Adrenal gland (tissue), 12 donors: ENCODE results near the gene ZC3H15. TPM values are rescaled to one million over a fixed set of nuclear protein-coding genes. Genes with fewer than 3 reads are reported as not detected.

Experiments used
- DNase-seq, 7 donors: peaks; one replicate each; pipeline ENCODE4 v3.0.0-alpha.2; 2019 to 2020
- H3K27ac ChIP-seq, 5 donors: fragments of 200-600 bp; sonication (generic) in 4 of 5; 1 replicate in 3 of 5; 2 replicates in 2 of 5; pipeline versions ENCODE4 v1.5.1 to v1.8.0; 2016 to 2020; ENCODE audit warnings: mild to moderate bottlenecking in 1 of 5
- H3K27me3 ChIP-seq: fragments of 200-600 bp; 2 replicates; pipeline ENCODE4 v1.8.0; 2021
- H3K36me3 ChIP-seq, 2 donors: fragments of 200-600 bp; replicated peaks in 1 of 2; 1 replicate in 1 of 2; 2 replicates in 1 of 2; pipeline versions ENCODE4 v1.5.1 to v1.8.0; 2018 to 2022
- H3K4me1 ChIP-seq, 2 donors: fragments of 200-600 bp; replicated peaks in 1 of 2; 1 replicate in 1 of 2; 2 replicates in 1 of 2; pipeline versions ENCODE4 v1.5.1 to v1.8.0; 2018 to 2021
- H3K4me3 ChIP-seq, 4 donors: fragments of 200-600 bp; sonication (generic) in 3 of 4; one replicate each; pipeline ENCODE4 v1.5.1; 2016 to 2018
- H3K9me3 ChIP-seq, 3 donors: fragments of 200-600 bp; sonication (generic) in 1 of 3; replicated peaks in 1 of 3; 1 replicate in 2 of 3; 2 replicates in 1 of 3; pipeline versions ENCODE4 v1.5.1 to v1.8.0; 2016 to 2021
- CTCF ChIP-seq, 6 experiments: fragments of 450-650 bp in 4 of 6; fragments of 200-600 bp in 2 of 6; sonication (generic) in 1 of 6; IDR thresholded peaks; 1 replicate in 5 of 6; 2 replicates in 1 of 6; pipeline versions ENCODE4 v1.5.1 to v1.8.0; 2016 to 2021; ENCODE audit warnings: antibody characterized with exemption in 6 of 6, mild to moderate bottlenecking in 2 of 6, moderate library complexity in 1 of 6
- POLR2A ChIP-seq, 2 donors: fragments of 450-650 bp; IDR thresholded peaks; one replicate each; pipeline ENCODE4 v1.6.1; 2017; ENCODE audit warnings: antibody characterized with exemption in 2 of 2, mild to moderate bottlenecking in 2 of 2, moderate library complexity in 1 of 2
- WGBS, 4 donors: extraction: QIAGEN DNeasy Blood & Tissue Kit in 2 of 4; methylation state at CpG; one replicate each; pipeline versions ENCODE4 v1.1.5 to v1.1.7; 2013 to 2017; 5-methylcytosine and 5-hydroxymethylcytosine counted together
- intact Hi-C, 2 donors: fragments of 100-400 bp; cut with DNase I; formaldehyde crosslinking; loops; one replicate each; pipeline versions ENCODE4 v1.14.1 to v1.15.0; 2022 to 2023
- polyA plus RNA-seq, 3 donors: library from polyadenylated mRNA; stranded (reverse); fragments of 200-250 nt in 2 of 3; fragments of 350-450 nt in 1 of 3; fragmentation: Illumina TruSeq in 1 of 3; extraction: RNeasy Lipid Tissue Mini Kit (QIAGEN cat#74804) in 1 of 3; gene quantifications; one replicate each; pipeline ENCODE4 v1.2.3, GENCODE V29; 2013 to 2014
- total RNA-seq, 9 donors: library from RNA; depleted of rRNA in 4 of 9; stranded (reverse); fragments of >200 nt in 4 of 9; fragments of 120-200 nt in 1 of 9; fragmentation: NEBNext Ultra II Directional in 1 of 9; extraction: Animal tissue kit (Norgen Biotek cat#: 25700) in 1 of 9; gene quantifications; one replicate each; pipeline versions ENCODE4 v1.1.0 to v1.2.4, GENCODE V29; 2013 to 2023
- donor health status: healthy with polysubstance abuse.
- donor health status: Bipolar disorder and iron deficiency.
- donor health status: DM: yes; HTN: yes; CAD: no.
- donor health status: DM: no; HTN: no; CAD: no.
- donor health status: DM: no; HTN: no; CAD: no.
- donor health status: DM: yes; HTN: yes; CAD: no.

Gene ZC3H15
- total and polyA plus RNA-seq, 12 donors = 40.0 to 191 (median 54.5) TPM

GRCh38 chr2:186532891-186533290 lies 46.8 kb downstream of the ZC3H15 start:
- WGBS, 4 donors = 87 to 90% (median 89%) methylated on average over 1 of the region's 1 CpG
- no peak for TF ChIP-seq CTCF (IDR thresholded peaks at IDR 0.05)
- TF ChIP-seq POLR2A (IDR thresholded peaks at IDR 0.05) = no peak

GRCh38 chr2:186533717-186534116 lies 47.7 kb downstream of the ZC3H15 start:
- H3K4me1 ChIP-seq = no peaks in the 10 kb centered on the region
- intact Hi-C loops = no loop called here
- H3K27me3 ChIP-seq = no peaks in the 10 kb centered on the region
- DNase-seq = no peak
- TF ChIP-seq POLR2A (IDR thresholded peaks at IDR 0.05) (no peak), CTCF (IDR thresholded peaks at IDR 0.05) (no peak)
- H3K36me3 ChIP-seq = no peaks in the 10 kb centered on the region
- no peak overlapping the region for H3K4me3 ChIP-seq
- H3K27ac ChIP-seq = no peak overlapping the region
- no peaks in the 10 kb centered on the region for H3K9me3 ChIP-seq

More at GRCh38 chr2:186532891-186533290, 46.8 kb downstream of the ZC3H15 start:
- Histone ChIP-seq H3K4me3 (no peak overlapping the region), H3K27me3 (no peaks in the 10 kb centered on the region), H3K27ac (no peak overlapping the region), H3K9me3 (no peaks in the 10 kb centered on the region), H3K4me1 (no peaks in the 10 kb centered on the region), H3K36me3 (no peaks in the 10 kb centered on the region)
- no peak for DNase-seq
- intact Hi-C loops = no loop called here

GRCh38 chr2:186534406-186534805 lies 48.3 kb downstream of the ZC3H15 start:
- no peaks in the 10 kb centered on the region for H3K9me3 ChIP-seq
- intact Hi-C loops = no loop called here
- no peak overlapping the region for H3K4me3 ChIP-seq
- no peak for DNase-seq
- no peaks in the 10 kb centered on the region for H3K36me3 ChIP-seq
- no peaks in the 10 kb centered on the region for H3K27me3 ChIP-seq
- no peak overlapping the region for H3K27ac ChIP-seq
- WGBS, 4 donors = 73 to 84% (median 81%) methylated on average over 3 of the region's 3 CpGs
- H3K4me1 ChIP-seq = no peaks in the 10 kb centered on the region
- TF ChIP-seq POLR2A (IDR thresholded peaks at IDR 0.05) (no peak), CTCF (IDR thresholded peaks at IDR 0.05) (no peak)

GRCh38 chr2:186535861-186536260 lies 49.8 kb downstream of the ZC3H15 start:
- Histone ChIP-seq H3K9me3 (no peaks in the 10 kb centered on the region), H3K27me3 (no peaks in the 10 kb centered on the region), H3K4me3 (no peak overlapping the region), H3K27ac (no peak overlapping the region), H3K36me3 (no peaks in the 10 kb centered on the region), H3K4me1 (no peaks in the 10 kb centered on the region)
- intact Hi-C loops = no loop called here
- no peak for DNase-seq
- TF ChIP-seq POLR2A (IDR thresholded peaks at IDR 0.05) (no peak), CTCF (IDR thresholded peaks at IDR 0.05) (no peak)
- WGBS, 4 donors = 86 to 94% (median 90%) methylated on average over 3 of the region's 3 CpGs
